Measurements from ENCODE around the gene CCL21. TPM values are rescaled to one million over a fixed set of nuclear protein-coding genes. Genes with fewer than 3 reads are reported as not detected.

Gene CCL21
- total and polyA plus RNA-seq, 2 experiments from 2014 or later: not detected

DNA sequence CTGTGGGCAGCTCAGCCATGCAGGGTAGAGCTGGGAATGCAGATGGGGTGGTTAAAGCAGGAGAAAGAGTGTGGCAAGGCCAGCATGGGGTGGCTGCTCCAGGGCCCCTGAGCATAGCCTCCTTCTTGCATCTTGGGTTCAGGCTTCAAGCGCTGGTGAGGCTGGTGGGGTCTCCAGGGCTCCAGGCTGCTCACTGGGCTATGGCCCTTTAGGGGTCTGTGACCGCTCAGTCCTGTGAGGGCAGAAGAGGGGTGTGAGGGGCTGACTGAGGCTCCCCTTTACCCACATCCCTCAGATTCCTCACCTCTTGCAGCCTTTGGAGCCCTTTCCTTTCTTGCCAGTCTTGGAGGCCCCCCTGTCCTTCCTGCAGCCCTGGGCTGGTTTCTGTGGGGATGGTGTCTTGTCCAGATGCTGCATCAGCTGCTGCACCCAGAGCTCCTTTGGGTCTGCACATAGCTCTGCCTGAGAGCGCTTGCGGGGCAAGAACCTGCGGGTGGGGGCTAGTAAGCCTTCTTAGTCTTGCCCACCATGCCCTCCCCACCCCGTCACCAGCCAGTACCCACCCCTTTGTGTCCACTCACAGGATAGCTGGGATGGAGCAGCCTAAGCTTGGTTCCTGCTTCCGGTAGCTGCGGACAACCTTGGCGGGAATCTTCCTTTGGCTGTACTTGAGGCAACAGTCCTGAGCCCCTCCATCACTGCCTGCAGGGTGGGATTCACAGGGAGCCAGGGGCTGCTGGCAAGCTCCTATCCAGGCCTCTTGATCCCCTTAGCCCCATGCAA is 549 bp downstream of the CCL21 start:
- 100% methylated on average over 7 of the region's 9 CpGs for WGBS (ENCODE audit: low lambda C conversion rate, missing lambda C conversion rate)
- no peak overlapping the region for H3K27ac ChIP-seq
- no peaks in the 10 kb centered on the region for H3K79me2 ChIP-seq
- H3K9me3 ChIP-seq (ENCODE audit: low read depth): no peaks in the 10 kb centered on the region
- H3K4me3 ChIP-seq: no peak overlapping the region
- no peaks in the 10 kb centered on the region for H3K9me2 ChIP-seq (replicated peaks; ENCODE audit: insufficient read depth)
- no peak for DNase-seq (ENCODE audit: low spot score)
- no peaks in the 10 kb centered on the region for H3K36me3 ChIP-seq (replicated peaks; ENCODE audit: insufficient read depth, low read depth)
- no peaks in the 10 kb centered on the region for H3K27me3 ChIP-seq
- no peak overlapping the region for H2AFZ ChIP-seq
- no peaks in the 10 kb centered on the region for H4K20me1 ChIP-seq (ENCODE audit: insufficient read depth, poor library complexity, severe bottlenecking)
- H3K4me1 ChIP-seq (ENCODE audit: insufficient read depth): no peaks in the 10 kb centered on the region
- H3K4me2 ChIP-seq: no peak overlapping the region
- TF ChIP-seq EZH2 (IDR thresholded peaks at IDR 0.05; ENCODE audit: borderline replicate concordance): no peak
- TF ChIP-seq, protein P1, sequence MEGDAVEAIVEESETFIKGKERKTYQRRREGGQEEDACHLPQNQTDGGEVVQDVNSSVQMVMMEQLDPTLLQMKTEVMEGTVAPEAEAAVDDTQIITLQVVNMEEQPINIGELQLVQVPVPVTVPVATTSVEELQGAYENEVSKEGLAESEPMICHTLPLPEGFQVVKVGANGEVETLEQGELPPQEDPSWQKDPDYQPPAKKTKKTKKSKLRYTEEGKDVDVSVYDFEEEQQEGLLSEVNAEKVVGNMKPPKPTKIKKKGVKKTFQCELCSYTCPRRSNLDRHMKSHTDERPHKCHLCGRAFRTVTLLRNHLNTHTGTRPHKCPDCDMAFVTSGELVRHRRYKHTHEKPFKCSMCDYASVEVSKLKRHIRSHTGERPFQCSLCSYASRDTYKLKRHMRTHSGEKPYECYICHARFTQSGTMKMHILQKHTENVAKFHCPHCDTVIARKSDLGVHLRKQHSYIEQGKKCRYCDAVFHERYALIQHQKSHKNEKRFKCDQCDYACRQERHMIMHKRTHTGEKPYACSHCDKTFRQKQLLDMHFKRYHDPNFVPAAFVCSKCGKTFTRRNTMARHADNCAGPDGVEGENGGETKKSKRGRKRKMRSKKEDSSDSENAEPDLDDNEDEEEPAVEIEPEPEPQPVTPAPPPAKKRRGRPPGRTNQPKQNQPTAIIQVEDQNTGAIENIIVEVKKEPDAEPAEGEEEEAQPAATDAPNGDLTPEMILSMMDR (IDR thresholded peaks at IDR 0.05; ENCODE audit: poor library complexity): no peak
- TF ChIP-seq EZH2phosphoT487 (IDR thresholded peaks at IDR 0.05; ENCODE audit: low read depth, severe bottlenecking, unreplicated experiment): no peak

DNA sequence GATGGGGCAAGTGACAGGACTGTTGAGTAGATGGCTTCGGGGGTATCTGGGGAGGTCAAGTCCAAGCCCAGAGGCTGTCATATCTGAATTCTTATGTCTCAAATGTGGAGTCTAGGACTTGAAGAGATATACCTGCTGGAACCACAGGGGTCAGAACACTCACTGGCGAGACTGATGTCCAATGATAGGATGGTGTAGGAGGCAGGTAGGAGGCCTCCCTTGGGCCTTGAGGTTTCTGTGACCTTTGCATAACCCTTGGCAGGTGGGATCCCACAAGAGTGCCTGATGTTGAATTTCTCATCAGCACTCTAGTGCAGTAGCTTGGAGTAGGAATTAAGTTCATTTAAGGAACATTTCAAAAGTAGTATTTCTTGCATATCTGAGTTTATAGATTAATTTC is 2.8 kb downstream of the CCL21 start:
- no peak for DNase-seq (ENCODE audit: low spot score)
- no peaks in the 10 kb centered on the region for H3K9me2 ChIP-seq (replicated peaks; ENCODE audit: insufficient read depth)
- no peaks in the 10 kb centered on the region for H3K27me3 ChIP-seq
- no peaks in the 10 kb centered on the region for H3K36me3 ChIP-seq (replicated peaks; ENCODE audit: insufficient read depth, low read depth)
- H3K9me3 ChIP-seq (ENCODE audit: low read depth): no peaks in the 10 kb centered on the region
- TF ChIP-seq, protein P1 (IDR thresholded peaks at IDR 0.05; ENCODE audit: poor library complexity): no peak
- TF ChIP-seq EZH2phosphoT487 (IDR thresholded peaks at IDR 0.05; ENCODE audit: low read depth, severe bottlenecking, unreplicated experiment) (no peak), EZH2 (IDR thresholded peaks at IDR 0.05; ENCODE audit: borderline replicate concordance) (no peak)
- H2AFZ ChIP-seq: no peak overlapping the region
- no peaks in the 10 kb centered on the region for H4K20me1 ChIP-seq (ENCODE audit: insufficient read depth, poor library complexity, severe bottlenecking)
- H3K4me2 ChIP-seq: no peak overlapping the region
- no peaks in the 10 kb centered on the region for H3K4me1 ChIP-seq (ENCODE audit: insufficient read depth)
- H3K4me3 ChIP-seq: no peak overlapping the region
- no peak overlapping the region for H3K27ac ChIP-seq
- 91% methylated on average over 2 of the region's 2 CpGs for WGBS (ENCODE audit: low lambda C conversion rate, missing lambda C conversion rate)
- H3K79me2 ChIP-seq: no peaks in the 10 kb centered on the region

DNA sequence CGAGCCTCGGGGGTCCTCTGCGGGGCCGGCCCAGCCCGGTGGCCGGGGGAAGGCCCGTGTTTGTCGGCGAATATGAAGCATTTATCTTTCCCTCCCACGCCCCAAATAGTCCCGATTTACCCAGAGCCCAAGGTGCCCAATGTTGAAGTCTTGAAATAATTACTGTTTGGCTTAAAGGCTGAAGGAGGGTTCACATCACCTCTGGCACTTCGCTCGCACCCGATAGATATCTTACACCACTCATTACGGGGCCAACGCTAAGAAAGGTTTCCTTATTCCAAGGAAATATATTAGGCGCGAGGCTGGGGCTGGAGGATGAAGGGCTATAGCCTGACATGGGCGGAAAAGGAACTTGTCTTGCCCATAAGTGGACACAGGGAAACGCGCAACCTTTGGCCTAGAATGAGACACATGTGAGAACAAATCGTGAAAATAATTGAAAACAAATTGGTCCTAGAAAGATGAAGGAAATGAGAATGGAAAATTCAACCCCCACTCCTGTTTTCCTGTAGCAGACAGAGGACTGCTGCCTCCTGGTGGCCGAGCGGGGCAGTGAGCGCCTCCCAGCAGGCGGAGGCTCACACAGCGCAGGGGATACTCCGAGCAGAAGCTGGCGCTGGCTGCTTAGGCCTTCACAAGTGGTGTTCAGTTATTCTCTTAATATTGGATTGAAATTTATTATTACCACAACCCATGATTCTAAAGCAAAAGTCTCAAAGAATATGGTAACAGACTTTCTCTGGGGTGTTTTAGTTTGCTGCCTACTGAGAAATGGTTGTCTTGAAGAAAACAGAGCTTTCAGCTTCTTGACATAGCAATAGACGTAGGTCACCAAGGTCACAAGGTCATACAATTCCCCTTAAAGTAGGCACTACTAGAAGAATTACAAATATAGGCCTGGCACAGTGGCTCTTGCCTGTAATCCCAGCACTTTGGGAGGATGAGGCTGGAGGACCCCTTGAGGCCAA is 7.9 kb downstream of the CCL21 start:
- no peaks in the 10 kb centered on the region for H3K79me2 ChIP-seq
- peak overlapping the region; percentile 82 for H3K4me3 ChIP-seq
- H3K27ac ChIP-seq: no peak overlapping the region
- DNase-seq (ENCODE audit: low spot score): peak; percentile 91
- no peak for TF ChIP-seq EZH2 (IDR thresholded peaks at IDR 0.05; ENCODE audit: borderline replicate concordance)
- TF ChIP-seq, protein P1 (IDR thresholded peaks at IDR 0.05; ENCODE audit: poor library complexity): peak; percentile 99
- H3K27me3 ChIP-seq: peaks cover 15% of the 10 kb centered on the region
- no peaks in the 10 kb centered on the region for H3K9me2 ChIP-seq (replicated peaks; ENCODE audit: insufficient read depth)
- no peaks in the 10 kb centered on the region for H3K9me3 ChIP-seq (ENCODE audit: low read depth)
- H4K20me1 ChIP-seq (ENCODE audit: insufficient read depth, poor library complexity, severe bottlenecking): no peaks in the 10 kb centered on the region
- H3K4me1 ChIP-seq (ENCODE audit: insufficient read depth): no peaks in the 10 kb centered on the region
- WGBS (ENCODE audit: low lambda C conversion rate, missing lambda C conversion rate): 8% methylated on average over 30 of the region's 30 CpGs
- H2AFZ ChIP-seq: peak overlapping the region; percentile 98
- H3K36me3 ChIP-seq (replicated peaks; ENCODE audit: insufficient read depth, low read depth): no peaks in the 10 kb centered on the region
- H3K4me2 ChIP-seq: peak overlapping the region; percentile 98

Measured in hepatocyte (in vitro differentiated cells).